ENCODE measurements around the gene SSH3. TPM values are rescaled to one million over a fixed set of nuclear protein-coding genes. Genes with fewer than 3 reads are reported as not detected.

Gene SSH3
- total and polyA plus RNA-seq, 4 donors, result 4.8 to 10.4 (median 8.1) TPM

DNA sequence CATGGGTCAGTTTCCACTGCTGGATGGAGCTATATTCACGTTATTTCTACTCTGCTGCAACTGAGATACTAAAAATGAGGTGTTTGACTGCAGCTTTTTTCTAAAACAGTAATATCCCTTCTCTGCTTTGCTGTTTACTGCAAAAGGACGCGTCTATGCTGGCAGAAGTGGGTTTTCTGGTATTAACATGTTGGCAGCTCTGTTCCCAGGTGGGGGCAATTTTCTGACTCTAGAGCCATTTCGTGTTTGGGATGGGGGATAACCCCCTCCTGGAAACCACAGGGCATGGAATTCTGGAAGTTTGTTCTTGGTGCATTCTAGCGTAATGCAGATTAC lies 32.2 kb upstream of the SSH3 start:
- Histone ChIP-seq H3K4me3 (ENCODE audit: low read depth in 1 of 3, low read length in 3 of 3) (no peak overlapping the region), H3K27me3 (ENCODE audit: control insufficient read depth in 4 of 4, insufficient read depth in 4 of 4, low read length in 3 of 4) (no peaks in the 10 kb centered on the region), H3K9ac (ENCODE audit: low read depth in 1 of 2, low read length in 2 of 2) (no peak overlapping the region), H3K27ac (ENCODE audit: low read depth in 1 of 2, low read length in 2 of 2) (peak overlapping the region in 1 of 2 donors; percentile 43), H3K36me3 (ENCODE audit: control insufficient read depth in 4 of 4, insufficient read depth in 3 of 4, low read depth in 1 of 4, low read length in 3 of 4) (no peaks in the 10 kb centered on the region), H3K9me3 (ENCODE audit: control insufficient read depth in 4 of 4, low read length in 3 of 4) (no peaks in the 10 kb centered on the region), H3K4me1 (ENCODE audit: control insufficient read depth in 4 of 4, insufficient read depth in 4 of 4, low read length in 3 of 4) (peaks cover 16 to 86% (median 52%) of the 10 kb centered on the region in 4 donors)
- TF ChIP-seq YY1 (IDR thresholded peaks at IDR 0.05), result no peak
- TF ChIP-seq, protein P1, sequence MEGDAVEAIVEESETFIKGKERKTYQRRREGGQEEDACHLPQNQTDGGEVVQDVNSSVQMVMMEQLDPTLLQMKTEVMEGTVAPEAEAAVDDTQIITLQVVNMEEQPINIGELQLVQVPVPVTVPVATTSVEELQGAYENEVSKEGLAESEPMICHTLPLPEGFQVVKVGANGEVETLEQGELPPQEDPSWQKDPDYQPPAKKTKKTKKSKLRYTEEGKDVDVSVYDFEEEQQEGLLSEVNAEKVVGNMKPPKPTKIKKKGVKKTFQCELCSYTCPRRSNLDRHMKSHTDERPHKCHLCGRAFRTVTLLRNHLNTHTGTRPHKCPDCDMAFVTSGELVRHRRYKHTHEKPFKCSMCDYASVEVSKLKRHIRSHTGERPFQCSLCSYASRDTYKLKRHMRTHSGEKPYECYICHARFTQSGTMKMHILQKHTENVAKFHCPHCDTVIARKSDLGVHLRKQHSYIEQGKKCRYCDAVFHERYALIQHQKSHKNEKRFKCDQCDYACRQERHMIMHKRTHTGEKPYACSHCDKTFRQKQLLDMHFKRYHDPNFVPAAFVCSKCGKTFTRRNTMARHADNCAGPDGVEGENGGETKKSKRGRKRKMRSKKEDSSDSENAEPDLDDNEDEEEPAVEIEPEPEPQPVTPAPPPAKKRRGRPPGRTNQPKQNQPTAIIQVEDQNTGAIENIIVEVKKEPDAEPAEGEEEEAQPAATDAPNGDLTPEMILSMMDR (IDR thresholded peaks at IDR 0.05; ENCODE audit: low read depth, low read length, missing input control), result no peak
- TF ChIP-seq, protein P2, sequence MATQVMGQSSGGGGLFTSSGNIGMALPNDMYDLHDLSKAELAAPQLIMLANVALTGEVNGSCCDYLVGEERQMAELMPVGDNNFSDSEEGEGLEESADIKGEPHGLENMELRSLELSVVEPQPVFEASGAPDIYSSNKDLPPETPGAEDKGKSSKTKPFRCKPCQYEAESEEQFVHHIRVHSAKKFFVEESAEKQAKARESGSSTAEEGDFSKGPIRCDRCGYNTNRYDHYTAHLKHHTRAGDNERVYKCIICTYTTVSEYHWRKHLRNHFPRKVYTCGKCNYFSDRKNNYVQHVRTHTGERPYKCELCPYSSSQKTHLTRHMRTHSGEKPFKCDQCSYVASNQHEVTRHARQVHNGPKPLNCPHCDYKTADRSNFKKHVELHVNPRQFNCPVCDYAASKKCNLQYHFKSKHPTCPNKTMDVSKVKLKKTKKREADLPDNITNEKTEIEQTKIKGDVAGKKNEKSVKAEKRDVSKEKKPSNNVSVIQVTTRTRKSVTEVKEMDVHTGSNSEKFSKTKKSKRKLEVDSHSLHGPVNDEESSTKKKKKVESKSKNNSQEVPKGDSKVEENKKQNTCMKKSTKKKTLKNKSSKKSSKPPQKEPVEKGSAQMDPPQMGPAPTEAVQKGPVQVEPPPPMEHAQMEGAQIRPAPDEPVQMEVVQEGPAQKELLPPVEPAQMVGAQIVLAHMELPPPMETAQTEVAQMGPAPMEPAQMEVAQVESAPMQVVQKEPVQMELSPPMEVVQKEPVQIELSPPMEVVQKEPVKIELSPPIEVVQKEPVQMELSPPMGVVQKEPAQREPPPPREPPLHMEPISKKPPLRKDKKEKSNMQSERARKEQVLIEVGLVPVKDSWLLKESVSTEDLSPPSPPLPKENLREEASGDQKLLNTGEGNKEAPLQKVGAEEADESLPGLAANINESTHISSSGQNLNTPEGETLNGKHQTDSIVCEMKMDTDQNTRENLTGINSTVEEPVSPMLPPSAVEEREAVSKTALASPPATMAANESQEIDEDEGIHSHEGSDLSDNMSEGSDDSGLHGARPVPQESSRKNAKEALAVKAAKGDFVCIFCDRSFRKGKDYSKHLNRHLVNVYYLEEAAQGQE (IDR thresholded peaks at IDR 0.05), result no peak
- no peak for TF ChIP-seq JUND (IDR thresholded peaks at IDR 0.05)
- TF ChIP-seq RAD21 (IDR thresholded peaks at IDR 0.05), result no peak
- TF ChIP-seq FOXA2 (IDR thresholded peaks at IDR 0.05), result no peak
- TF ChIP-seq, protein P3, sequence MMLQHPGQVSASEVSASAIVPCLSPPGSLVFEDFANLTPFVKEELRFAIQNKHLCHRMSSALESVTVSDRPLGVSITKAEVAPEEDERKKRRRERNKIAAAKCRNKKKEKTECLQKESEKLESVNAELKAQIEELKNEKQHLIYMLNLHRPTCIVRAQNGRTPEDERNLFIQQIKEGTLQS (IDR thresholded peaks at IDR 0.05), result no peak
- no peak for TF ChIP-seq RXRA (IDR thresholded peaks at IDR 0.05)
- no peak for TF ChIP-seq HNF4G (IDR thresholded peaks at IDR 0.05)
- no peak for TF ChIP-seq TAF1 (conservative IDR thresholded peaks at IDR 0.05)
- TF ChIP-seq HNF4A (conservative IDR thresholded peaks at IDR 0.05), result no peak
- TF ChIP-seq NR2F2 (IDR thresholded peaks at IDR 0.05), result no peak
- TF ChIP-seq, protein P4, sequence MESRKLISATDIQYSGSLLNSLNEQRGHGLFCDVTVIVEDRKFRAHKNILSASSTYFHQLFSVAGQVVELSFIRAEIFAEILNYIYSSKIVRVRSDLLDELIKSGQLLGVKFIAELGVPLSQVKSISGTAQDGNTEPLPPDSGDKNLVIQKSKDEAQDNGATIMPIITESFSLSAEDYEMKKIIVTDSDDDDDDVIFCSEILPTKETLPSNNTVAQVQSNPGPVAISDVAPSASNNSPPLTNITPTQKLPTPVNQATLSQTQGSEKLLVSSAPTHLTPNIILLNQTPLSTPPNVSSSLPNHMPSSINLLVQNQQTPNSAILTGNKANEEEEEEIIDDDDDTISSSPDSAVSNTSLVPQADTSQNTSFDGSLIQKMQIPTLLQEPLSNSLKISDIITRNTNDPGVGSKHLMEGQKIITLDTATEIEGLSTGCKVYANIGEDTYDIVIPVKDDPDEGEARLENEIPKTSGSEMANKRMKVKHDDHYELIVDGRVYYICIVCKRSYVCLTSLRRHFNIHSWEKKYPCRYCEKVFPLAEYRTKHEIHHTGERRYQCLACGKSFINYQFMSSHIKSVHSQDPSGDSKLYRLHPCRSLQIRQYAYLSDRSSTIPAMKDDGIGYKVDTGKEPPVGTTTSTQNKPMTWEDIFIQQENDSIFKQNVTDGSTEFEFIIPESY (IDR thresholded peaks at IDR 0.05), result no peak
- no peak for TF ChIP-seq EGR1 (IDR thresholded peaks at IDR 0.05; ENCODE audit: low read depth in 2 of 2)
- TF ChIP-seq, protein P5, sequence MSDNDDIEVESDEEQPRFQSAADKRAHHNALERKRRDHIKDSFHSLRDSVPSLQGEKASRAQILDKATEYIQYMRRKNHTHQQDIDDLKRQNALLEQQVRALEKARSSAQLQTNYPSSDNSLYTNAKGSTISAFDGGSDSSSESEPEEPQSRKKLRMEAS (IDR thresholded peaks at IDR 0.05), result no peak
- no peak for TF ChIP-seq SP1 (IDR thresholded peaks at IDR 0.05)
- no peak for TF ChIP-seq FOXA1 (IDR thresholded peaks at IDR 0.05)
- no peak for TF ChIP-seq GABPA (IDR thresholded peaks at IDR 0.05 in 1 of 2, conservative IDR thresholded peaks at IDR 0.05 in 1 of 2)
- no peak for DNase-seq (ENCODE audit: low spot score)
- WGBS, result 71% methylated on average over 5 of the region's 5 CpGs

Data from liver (tissue), 9 donors.